ENCODE data around the gene ARL5B. TPM values are rescaled to one million over a fixed set of nuclear protein-coding genes. Genes with fewer than 3 reads are reported as not detected.

The ARL5B gene
- total RNA-seq, 1 donor from 2014 or later, result 38.4 TPM

DNA sequence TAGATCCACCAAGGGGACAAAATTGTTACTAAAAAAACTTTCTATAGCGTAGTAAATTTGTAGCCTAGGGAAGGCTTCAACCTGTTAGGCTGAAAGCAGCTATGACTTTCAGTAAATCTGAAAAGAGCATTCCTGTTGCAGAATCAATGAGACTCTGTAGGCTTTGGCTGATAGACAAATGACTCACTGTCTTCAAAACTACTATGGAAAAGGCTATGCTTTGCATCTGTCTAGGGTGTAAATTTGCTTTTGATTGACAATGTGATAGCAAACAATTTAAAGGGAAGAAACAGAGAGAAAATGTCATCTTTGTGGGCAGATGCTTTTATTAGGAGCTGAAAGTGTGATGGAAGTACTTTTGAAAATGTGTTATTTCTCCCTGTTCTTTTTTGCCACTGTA lies 60.6 kb downstream of the ARL5B start:
- no peak overlapping the region for H3K4me3 Mint-ChIP-seq
- H3K4me1 Mint-ChIP-seq, result no peaks in the 10 kb centered on the region
- no peak overlapping the region for H3K27ac Mint-ChIP-seq (ENCODE audit: unreplicated experiment)
- no peaks in the 10 kb centered on the region for H3K36me3 Mint-ChIP-seq (ENCODE audit: low read depth)
- DNase-seq (ENCODE audit: low read depth, low spot score), result no peak
- TF ChIP-seq, protein P1, sequence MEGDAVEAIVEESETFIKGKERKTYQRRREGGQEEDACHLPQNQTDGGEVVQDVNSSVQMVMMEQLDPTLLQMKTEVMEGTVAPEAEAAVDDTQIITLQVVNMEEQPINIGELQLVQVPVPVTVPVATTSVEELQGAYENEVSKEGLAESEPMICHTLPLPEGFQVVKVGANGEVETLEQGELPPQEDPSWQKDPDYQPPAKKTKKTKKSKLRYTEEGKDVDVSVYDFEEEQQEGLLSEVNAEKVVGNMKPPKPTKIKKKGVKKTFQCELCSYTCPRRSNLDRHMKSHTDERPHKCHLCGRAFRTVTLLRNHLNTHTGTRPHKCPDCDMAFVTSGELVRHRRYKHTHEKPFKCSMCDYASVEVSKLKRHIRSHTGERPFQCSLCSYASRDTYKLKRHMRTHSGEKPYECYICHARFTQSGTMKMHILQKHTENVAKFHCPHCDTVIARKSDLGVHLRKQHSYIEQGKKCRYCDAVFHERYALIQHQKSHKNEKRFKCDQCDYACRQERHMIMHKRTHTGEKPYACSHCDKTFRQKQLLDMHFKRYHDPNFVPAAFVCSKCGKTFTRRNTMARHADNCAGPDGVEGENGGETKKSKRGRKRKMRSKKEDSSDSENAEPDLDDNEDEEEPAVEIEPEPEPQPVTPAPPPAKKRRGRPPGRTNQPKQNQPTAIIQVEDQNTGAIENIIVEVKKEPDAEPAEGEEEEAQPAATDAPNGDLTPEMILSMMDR (conservative IDR thresholded peaks at IDR 0.05), result no peak
- no peaks in the 10 kb centered on the region for H3K27me3 Mint-ChIP-seq (ENCODE audit: low read depth)
- H3K9me3 Mint-ChIP-seq, result no peaks in the 10 kb centered on the region

DNA sequence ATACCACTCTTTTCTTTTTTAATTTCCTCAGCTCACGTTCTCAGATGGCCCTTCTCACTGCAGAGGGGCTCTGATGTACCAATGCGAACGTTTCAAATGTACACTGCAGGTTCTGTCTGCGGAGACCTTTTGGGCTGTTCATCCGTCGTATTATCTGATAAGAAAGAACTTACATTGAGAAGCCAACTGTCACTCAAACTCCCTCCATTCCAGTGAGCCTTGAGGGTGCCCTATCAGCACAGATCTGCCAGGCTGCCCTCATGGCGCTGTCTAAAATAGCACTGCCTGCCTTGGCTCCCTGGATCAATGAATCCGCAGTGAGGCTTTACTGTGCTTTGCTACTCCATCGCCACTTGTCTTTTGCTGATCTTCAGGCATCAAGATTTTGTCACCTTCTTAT lies 61.8 kb downstream of the ARL5B start:
- Mint-ChIP-seq H3K4me1 (no peaks in the 10 kb centered on the region), H3K36me3 (ENCODE audit: low read depth) (no peaks in the 10 kb centered on the region), H3K27me3 (ENCODE audit: low read depth) (no peaks in the 10 kb centered on the region), H3K4me3 (no peak overlapping the region), H3K9me3 (no peaks in the 10 kb centered on the region), H3K27ac (ENCODE audit: unreplicated experiment) (no peak overlapping the region)
- DNase-seq (ENCODE audit: low read depth, low spot score), result no peak
- TF ChIP-seq, protein P1 (conservative IDR thresholded peaks at IDR 0.05), result no peak

DNA sequence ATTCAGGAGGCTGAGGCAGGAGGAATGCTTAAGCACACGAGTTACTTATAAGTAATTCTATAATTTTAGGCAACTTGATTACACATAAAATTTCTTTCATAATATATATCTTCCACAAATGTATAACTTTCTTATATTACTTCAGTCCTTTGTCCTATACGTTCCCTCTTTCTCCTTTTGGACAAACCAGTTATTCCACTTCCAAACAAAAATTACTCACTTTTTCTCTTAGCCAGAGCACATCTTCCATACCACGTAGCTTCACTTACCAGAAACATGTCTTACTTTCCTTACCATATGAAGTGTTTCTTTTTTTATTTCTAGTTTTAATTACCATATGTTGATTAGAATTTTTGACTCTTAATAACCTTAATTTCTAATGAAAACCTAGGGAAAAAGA lies 64.6 kb downstream of the ARL5B start:
- Mint-ChIP-seq H3K36me3 (ENCODE audit: low read depth) (no peaks in the 10 kb centered on the region), H3K27me3 (ENCODE audit: low read depth) (no peaks in the 10 kb centered on the region), H3K27ac (ENCODE audit: unreplicated experiment) (no peak overlapping the region), H3K9me3 (no peaks in the 10 kb centered on the region), H3K4me1 (no peaks in the 10 kb centered on the region), H3K4me3 (no peak overlapping the region)
- TF ChIP-seq, protein P1 (conservative IDR thresholded peaks at IDR 0.05), result no peak
- no peak for DNase-seq (ENCODE audit: low read depth, low spot score)

Other genes starting within 250 kb of the ARL5B start
- 17.8 and 18.4 TPM in 2 replicates for gene NSUN6, start 7.8 kb upstream of the ARL5B start, total RNA-seq

Measured in neural crest cell (in vitro differentiated cells).